B cell (primary cell): Measurements from ENCODE around the gene RNH1.

Experiments used
- CTCF ChIP-seq: fragments of 200-600 bp; IDR thresholded peaks from one replicate; pipeline ENCODE4 v1.8.0; 2022; ENCODE audit warnings: antibody characterized with exemption, mild to moderate bottlenecking
- EZH2 ChIP-seq: IDR thresholded peaks from 2 replicates; pipeline ENCODE4 v1.6.1; 2012; ENCODE audit warnings: borderline replicate concordance, low read depth, mild to moderate bottlenecking, moderate library complexity, low read length; ENCODE audit not compliant: insufficient read depth, poor library complexity, severe bottlenecking

GRCh38 chr11:521177-521688, 14.2 kb upstream of the RNH1 start:
- no peak for TF ChIP-seq CTCF
- TF ChIP-seq EZH2 = no peak
